RCC 7860 (cell line): Measurements from ENCODE around the gene METTL16.

Source experiments
- DNase-seq: peaks from one replicate; pipeline ENCODE4 v3.0.0-alpha.2; 2015; ENCODE audit warnings: low spot score
- FAIRE-seq: peaks from 2 replicates; lab custom pipeline; 2012; peaks lifted over from hg19 to GRCh38; lab: Jason Lieb, UNC

METTL16 gene

DNA sequence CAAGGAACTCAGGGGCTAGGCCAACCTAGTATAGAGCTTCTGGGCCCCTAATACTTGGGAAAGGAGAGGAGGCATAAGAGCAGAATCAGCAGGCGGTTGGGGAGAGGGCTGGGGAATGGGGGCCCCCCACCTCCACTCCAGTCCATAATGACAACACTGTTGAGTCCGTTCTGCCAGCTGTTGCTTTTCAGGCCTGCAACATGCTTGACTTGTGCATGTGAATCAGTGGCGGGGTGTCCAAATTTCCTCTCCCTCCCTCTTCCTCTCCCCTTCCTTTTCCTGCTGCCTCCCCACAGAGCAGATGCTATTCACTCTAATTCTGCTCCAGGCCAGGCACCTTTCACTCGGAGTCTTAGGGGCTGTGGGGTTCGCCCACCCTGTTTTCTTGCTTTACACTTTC, 142.6 kb downstream of the METTL16 start:
- no peak for DNase-seq

DNA sequence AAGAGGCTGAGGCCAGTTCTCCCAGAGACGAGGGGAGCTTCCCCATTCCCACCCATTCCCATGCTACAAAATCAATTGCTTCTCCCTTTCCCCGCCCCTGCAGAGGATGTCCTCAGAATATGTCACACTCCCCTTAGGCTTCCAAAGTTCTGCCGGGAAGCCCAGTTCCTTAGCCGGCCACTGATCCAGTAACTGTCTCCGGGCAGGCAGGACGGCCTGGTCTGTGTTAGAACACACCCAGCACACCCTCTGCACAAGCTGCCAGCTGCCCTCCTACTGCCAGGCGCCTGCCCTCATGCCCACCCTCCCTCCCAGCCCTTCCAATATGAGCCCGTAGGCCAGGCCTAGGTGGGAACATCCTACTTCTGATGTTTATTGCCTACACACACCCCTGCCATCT, 143.3 kb downstream of the METTL16 start:
- DNase-seq (no peak), FAIRE-seq (no peak)

More for the DNA sequence above, 142.6 kb downstream of the METTL16 start:
- no peak for FAIRE-seq

DNA sequence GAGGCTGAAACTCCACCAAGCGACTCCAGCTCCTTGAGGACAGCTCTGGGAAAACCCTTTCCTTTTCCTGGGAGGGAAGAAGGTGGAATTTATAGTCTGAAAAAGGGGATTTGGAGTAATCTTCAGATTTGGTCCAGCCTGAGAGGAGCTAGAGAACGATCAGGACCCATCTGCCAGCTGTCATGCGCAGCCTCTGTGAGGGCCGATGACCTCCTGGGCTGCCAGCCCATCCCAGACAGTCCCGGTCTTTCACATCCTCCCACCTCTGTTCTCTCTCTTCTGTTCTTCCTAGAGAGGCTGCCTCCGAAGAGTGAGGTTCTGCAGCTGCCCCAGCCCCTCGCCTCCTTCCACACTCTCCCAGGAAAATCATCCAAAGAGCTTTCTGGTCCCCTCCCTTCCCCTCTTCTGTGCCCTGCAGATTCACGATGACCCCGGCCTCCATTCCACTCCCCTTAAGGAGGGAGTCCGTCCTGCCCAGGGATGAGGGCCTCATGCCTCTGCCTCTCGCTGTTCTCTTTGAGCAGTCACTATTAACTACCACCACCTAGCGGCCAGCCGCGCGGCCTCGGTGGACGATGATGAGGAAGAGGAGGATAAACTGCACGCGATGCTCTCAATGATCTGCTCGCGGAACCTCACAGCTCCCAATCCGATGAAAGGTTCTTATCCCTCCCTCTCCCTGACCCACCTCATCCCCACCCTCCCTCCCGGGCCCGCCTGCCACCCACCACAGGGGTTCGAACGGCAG, 144.8 kb downstream of the METTL16 start:
- no peak for FAIRE-seq
- DNase-seq = no peak
